ENCODE results near the gene CPB2.

Gene CPB2

GRCh38 chr13:46094478-46094877, 10.4 kb downstream of the CPB2 start:
- Histone ChIP-seq H3F3A (ENCODE audit: control insufficient read depth, insufficient read depth) (no peaks in the 10 kb centered on the region), H3K27ac (ENCODE audit: low read depth, low read length) (no peak overlapping the region), H3K9me3 (ENCODE audit: control insufficient read depth, insufficient read depth, low read length) (no peaks in the 10 kb centered on the region), H3K27me3 (ENCODE audit: control insufficient read depth, low read length) (peaks cover 12% of the 10 kb centered on the region), H3K4me3 (ENCODE audit: low read length) (no peak overlapping the region), H3K36me3 (ENCODE audit: control insufficient read depth, low read length) (no peaks in the 10 kb centered on the region), H4K20me1 (ENCODE audit: control insufficient read depth, insufficient read depth, low read depth, low read length) (no peaks in the 10 kb centered on the region), H3K9me2 (replicated peaks; ENCODE audit: control insufficient read depth, low read length) (no peaks in the 10 kb centered on the region), H3K4me2 (ENCODE audit: low read length) (no peak overlapping the region), H3K79me2 (ENCODE audit: control insufficient read depth, low read length) (no peaks in the 10 kb centered on the region), H3K4me1 (ENCODE audit: control insufficient read depth, low read length) (no peaks in the 10 kb centered on the region)
- TF ChIP-seq, protein P1, sequence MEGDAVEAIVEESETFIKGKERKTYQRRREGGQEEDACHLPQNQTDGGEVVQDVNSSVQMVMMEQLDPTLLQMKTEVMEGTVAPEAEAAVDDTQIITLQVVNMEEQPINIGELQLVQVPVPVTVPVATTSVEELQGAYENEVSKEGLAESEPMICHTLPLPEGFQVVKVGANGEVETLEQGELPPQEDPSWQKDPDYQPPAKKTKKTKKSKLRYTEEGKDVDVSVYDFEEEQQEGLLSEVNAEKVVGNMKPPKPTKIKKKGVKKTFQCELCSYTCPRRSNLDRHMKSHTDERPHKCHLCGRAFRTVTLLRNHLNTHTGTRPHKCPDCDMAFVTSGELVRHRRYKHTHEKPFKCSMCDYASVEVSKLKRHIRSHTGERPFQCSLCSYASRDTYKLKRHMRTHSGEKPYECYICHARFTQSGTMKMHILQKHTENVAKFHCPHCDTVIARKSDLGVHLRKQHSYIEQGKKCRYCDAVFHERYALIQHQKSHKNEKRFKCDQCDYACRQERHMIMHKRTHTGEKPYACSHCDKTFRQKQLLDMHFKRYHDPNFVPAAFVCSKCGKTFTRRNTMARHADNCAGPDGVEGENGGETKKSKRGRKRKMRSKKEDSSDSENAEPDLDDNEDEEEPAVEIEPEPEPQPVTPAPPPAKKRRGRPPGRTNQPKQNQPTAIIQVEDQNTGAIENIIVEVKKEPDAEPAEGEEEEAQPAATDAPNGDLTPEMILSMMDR (IDR thresholded peaks at IDR 0.05; ENCODE audit: low read depth, low read length, poor library complexity, severe bottlenecking) = no peak
- no peak for TF ChIP-seq EZH2phosphoT487 (IDR thresholded peaks at IDR 0.05; ENCODE audit: borderline replicate concordance, low read length)

- TF ChIP-seq EZH2phosphoT487 (IDR thresholded peaks at IDR 0.05; ENCODE audit: borderline replicate concordance, low read length) = no peak
- TF ChIP-seq, protein P1 (IDR thresholded peaks at IDR 0.05; ENCODE audit: low read depth, low read length, poor library complexity, severe bottlenecking) = no peak
- Histone ChIP-seq H3K9me3 (ENCODE audit: control insufficient read depth, insufficient read depth, low read length) (no peaks in the 10 kb centered on the region), H3K27me3 (ENCODE audit: control insufficient read depth, low read length) (peaks cover under 1% of the 10 kb centered on the region), H3K36me3 (ENCODE audit: control insufficient read depth, low read length) (no peaks in the 10 kb centered on the region), H3K9me2 (replicated peaks; ENCODE audit: control insufficient read depth, low read length) (no peaks in the 10 kb centered on the region), H3K79me2 (ENCODE audit: control insufficient read depth, low read length) (no peaks in the 10 kb centered on the region), H3F3A (ENCODE audit: control insufficient read depth, insufficient read depth) (no peaks in the 10 kb centered on the region), H3K4me3 (ENCODE audit: low read length) (no peak overlapping the region), H3K4me2 (ENCODE audit: low read length) (no peak overlapping the region), H3K4me1 (ENCODE audit: control insufficient read depth, low read length) (no peaks in the 10 kb centered on the region), H3K27ac (ENCODE audit: low read depth, low read length) (no peak overlapping the region), H4K20me1 (ENCODE audit: control insufficient read depth, insufficient read depth, low read depth, low read length) (no peaks in the 10 kb centered on the region)
Measured at GRCh38 chr13:46088821-46089562, 15.8 kb downstream of the CPB2 start.

DNA sequence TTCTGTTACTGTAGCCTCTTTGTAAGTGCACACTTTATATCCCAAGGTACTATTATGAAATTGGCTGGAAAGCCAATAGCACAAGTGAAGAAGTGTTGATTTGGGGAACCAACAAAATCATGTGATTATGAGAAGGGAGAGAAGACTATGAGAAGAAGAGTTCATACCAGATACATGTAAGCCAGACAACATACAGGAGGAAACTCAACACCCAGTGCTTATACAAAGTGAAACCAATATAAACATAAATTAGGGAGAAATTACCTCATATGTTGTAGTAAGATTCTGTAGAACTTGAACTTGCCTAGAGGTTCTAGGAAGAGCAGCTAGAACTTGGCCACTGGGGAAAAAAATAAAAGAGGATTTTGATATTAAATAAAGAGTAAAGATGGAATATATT, 17.4 kb downstream of the CPB2 start:
- Histone ChIP-seq H4K20me1 (ENCODE audit: control insufficient read depth, insufficient read depth, low read depth, low read length) (no peaks in the 10 kb centered on the region), H3K9me3 (ENCODE audit: control insufficient read depth, insufficient read depth, low read length) (no peaks in the 10 kb centered on the region), H3K9me2 (replicated peaks; ENCODE audit: control insufficient read depth, low read length) (no peaks in the 10 kb centered on the region), H3K4me1 (ENCODE audit: control insufficient read depth, low read length) (no peaks in the 10 kb centered on the region), H3K27me3 (ENCODE audit: control insufficient read depth, low read length) (no peaks in the 10 kb centered on the region), H3F3A (ENCODE audit: control insufficient read depth, insufficient read depth) (no peaks in the 10 kb centered on the region), H3K79me2 (ENCODE audit: control insufficient read depth, low read length) (no peaks in the 10 kb centered on the region), H3K27ac (ENCODE audit: low read depth, low read length) (no peak overlapping the region), H3K36me3 (ENCODE audit: control insufficient read depth, low read length) (no peaks in the 10 kb centered on the region), H3K4me3 (ENCODE audit: low read length) (no peak overlapping the region), H3K4me2 (ENCODE audit: low read length) (no peak overlapping the region)
- TF ChIP-seq EZH2phosphoT487 (IDR thresholded peaks at IDR 0.05; ENCODE audit: borderline replicate concordance, low read length) = no peak
- TF ChIP-seq, protein P1 (IDR thresholded peaks at IDR 0.05; ENCODE audit: low read depth, low read length, poor library complexity, severe bottlenecking) = no peak

Data from DOHH2 (cell line).